ENCODE data around the gene COPS9.

DNA sequence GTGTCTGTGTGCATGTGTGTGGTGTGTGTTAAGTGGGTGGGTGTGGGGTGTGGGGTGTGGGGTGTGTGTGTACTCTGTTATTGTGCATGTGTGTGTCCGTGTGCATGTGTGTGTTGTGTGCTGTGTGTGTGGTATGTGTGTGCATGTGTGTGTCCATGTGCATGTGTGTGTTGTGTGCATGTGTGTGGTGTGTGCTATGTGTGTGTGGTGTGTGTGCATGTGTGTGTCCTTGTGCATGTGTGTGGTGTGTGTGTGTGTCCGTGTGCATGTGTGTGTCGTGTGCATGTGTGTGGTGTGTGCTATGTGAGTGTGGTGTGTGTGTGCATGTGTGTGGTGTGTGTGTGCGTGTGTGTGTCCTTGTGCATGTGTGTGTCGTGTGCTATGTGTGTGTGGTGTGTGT, 11.3 kb upstream of the COPS9 start:
- TF ChIP-seq CTCF (IDR thresholded peaks at IDR 0.05; ENCODE audit: low read depth, low read length) (no peak), EZH2phosphoT487 (IDR thresholded peaks at IDR 0.05; ENCODE audit: low read depth) (no peak)
